ENCODE measurements around the gene SLC30A2.

SLC30A2 gene

GRCh38 chr1:26055041-26055440 is 9.1 kb upstream of the SLC30A2 start:
- H3K9ac ChIP-seq (ENCODE audit: low read depth in 1 of 2, low read length in 2 of 2) = no peak overlapping the region
- H3K36me3 ChIP-seq (ENCODE audit: control insufficient read depth in 2 of 2, insufficient read depth in 2 of 2, low read length in 2 of 2) = no peaks in the 10 kb centered on the region
- H3K27me3 ChIP-seq (ENCODE audit: control insufficient read depth in 2 of 2, insufficient read depth in 2 of 2, low read length in 2 of 2) = peaks cover 7 to 8% of the 10 kb centered on the region in 2 donors
- no peak overlapping the region for H3K4me3 ChIP-seq (ENCODE audit: low read length in 2 of 2)
- H3K27ac ChIP-seq (ENCODE audit: low read depth in 2 of 2, low read length in 2 of 2) = no peak overlapping the region
- H3K4me1 ChIP-seq (ENCODE audit: control insufficient read depth in 2 of 2, insufficient read depth in 2 of 2, low read length in 2 of 2) = peaks cover 0 to under 1% of the 10 kb centered on the region in 2 donors
- H3K9me3 ChIP-seq (ENCODE audit: control insufficient read depth in 2 of 2, low read length in 2 of 2) = no peaks in the 10 kb centered on the region

GRCh38 chr1:26053718-26054560 is 8.0 kb upstream of the SLC30A2 start:
- peaks cover 4 to 8% of the 10 kb centered on the region in 2 donors for H3K27me3 ChIP-seq (ENCODE audit: control insufficient read depth in 2 of 2, insufficient read depth in 2 of 2, low read length in 2 of 2)
- no peak overlapping the region for H3K4me3 ChIP-seq (ENCODE audit: low read length in 2 of 2)
- no peak overlapping the region for H3K27ac ChIP-seq (ENCODE audit: low read depth in 2 of 2, low read length in 2 of 2)
- no peak overlapping the region for H3K9ac ChIP-seq (ENCODE audit: low read depth in 1 of 2, low read length in 2 of 2)
- peaks cover 8 to 9% of the 10 kb centered on the region in 2 donors for H3K4me1 ChIP-seq (ENCODE audit: control insufficient read depth in 2 of 2, insufficient read depth in 2 of 2, low read length in 2 of 2)
- H3K9me3 ChIP-seq (ENCODE audit: control insufficient read depth in 2 of 2, low read length in 2 of 2) = no peaks in the 10 kb centered on the region
- no peaks in the 10 kb centered on the region for H3K36me3 ChIP-seq (ENCODE audit: control insufficient read depth in 2 of 2, insufficient read depth in 2 of 2, low read length in 2 of 2)

- H3K27me3 ChIP-seq (ENCODE audit: control insufficient read depth in 2 of 2, insufficient read depth in 2 of 2, low read length in 2 of 2) = peaks cover 19 to 23% of the 10 kb centered on the region in 2 donors
- no peak overlapping the region for H3K9ac ChIP-seq (ENCODE audit: low read depth in 1 of 2, low read length in 2 of 2)
- no peaks in the 10 kb centered on the region for H3K36me3 ChIP-seq (ENCODE audit: control insufficient read depth in 2 of 2, insufficient read depth in 2 of 2, low read length in 2 of 2)
- no peak overlapping the region for H3K4me3 ChIP-seq (ENCODE audit: low read length in 2 of 2)
- H3K4me1 ChIP-seq (ENCODE audit: control insufficient read depth in 2 of 2, insufficient read depth in 2 of 2, low read length in 2 of 2) = peaks cover 8 to 11% of the 10 kb centered on the region in 2 donors
- no peak overlapping the region for H3K27ac ChIP-seq (ENCODE audit: low read depth in 2 of 2, low read length in 2 of 2)
- H3K9me3 ChIP-seq (ENCODE audit: control insufficient read depth in 2 of 2, low read length in 2 of 2) = no peaks in the 10 kb centered on the region
These were observed 4.3 kb upstream of the SLC30A2 start for GRCh38 chr1:26050248-26050640.

GRCh38 chr1:26049531-26050247 is 3.8 kb upstream of the SLC30A2 start:
- H3K27ac ChIP-seq (ENCODE audit: low read depth in 2 of 2, low read length in 2 of 2) = no peak overlapping the region
- H3K27me3 ChIP-seq (ENCODE audit: control insufficient read depth in 2 of 2, insufficient read depth in 2 of 2, low read length in 2 of 2) = peaks cover 25 to 28% of the 10 kb centered on the region in 2 donors
- H3K4me3 ChIP-seq (ENCODE audit: low read length in 2 of 2) = no peak overlapping the region

GRCh38 chr1:26047278-26047874 is 1.5 kb upstream of the SLC30A2 start:
- H3K36me3 ChIP-seq (ENCODE audit: control insufficient read depth in 2 of 2, insufficient read depth in 2 of 2, low read length in 2 of 2) = no peaks in the 10 kb centered on the region
- H3K27ac ChIP-seq (ENCODE audit: low read depth in 2 of 2, low read length in 2 of 2) = no peak overlapping the region
- no peak overlapping the region for H3K4me3 ChIP-seq (ENCODE audit: low read length in 2 of 2)
- peaks cover 35 to 36% of the 10 kb centered on the region in 2 donors for H3K27me3 ChIP-seq (ENCODE audit: control insufficient read depth in 2 of 2, insufficient read depth in 2 of 2, low read length in 2 of 2)
- no peak overlapping the region for H3K9ac ChIP-seq (ENCODE audit: low read depth in 1 of 2, low read length in 2 of 2)
- H3K9me3 ChIP-seq (ENCODE audit: control insufficient read depth in 2 of 2, low read length in 2 of 2) = no peaks in the 10 kb centered on the region
- H3K4me1 ChIP-seq (ENCODE audit: control insufficient read depth in 2 of 2, insufficient read depth in 2 of 2, low read length in 2 of 2) = peaks cover 8 to 11% of the 10 kb centered on the region in 2 donors

More at GRCh38 chr1:26049531-26050247, 3.8 kb upstream of the SLC30A2 start:
- Histone ChIP-seq H3K9me3 (ENCODE audit: control insufficient read depth in 2 of 2, low read length in 2 of 2) (no peaks in the 10 kb centered on the region), H3K36me3 (ENCODE audit: control insufficient read depth in 2 of 2, insufficient read depth in 2 of 2, low read length in 2 of 2) (no peaks in the 10 kb centered on the region), H3K9ac (ENCODE audit: low read depth in 1 of 2, low read length in 2 of 2) (no peak overlapping the region), H3K4me1 (ENCODE audit: control insufficient read depth in 2 of 2, insufficient read depth in 2 of 2, low read length in 2 of 2) (peaks cover 8 to 11% of the 10 kb centered on the region in 2 donors)

- peaks cover 8 to 11% of the 10 kb centered on the region in 2 donors for H3K4me1 ChIP-seq (ENCODE audit: control insufficient read depth in 2 of 2, insufficient read depth in 2 of 2, low read length in 2 of 2)
- no peaks in the 10 kb centered on the region for H3K9me3 ChIP-seq (ENCODE audit: control insufficient read depth in 2 of 2, low read length in 2 of 2)
- no peak overlapping the region for H3K9ac ChIP-seq (ENCODE audit: low read depth in 1 of 2, low read length in 2 of 2)
- peaks cover 35 to 36% of the 10 kb centered on the region in 2 donors for H3K27me3 ChIP-seq (ENCODE audit: control insufficient read depth in 2 of 2, insufficient read depth in 2 of 2, low read length in 2 of 2)
- no peaks in the 10 kb centered on the region for H3K36me3 ChIP-seq (ENCODE audit: control insufficient read depth in 2 of 2, insufficient read depth in 2 of 2, low read length in 2 of 2)
- no peak overlapping the region for H3K27ac ChIP-seq (ENCODE audit: low read depth in 2 of 2, low read length in 2 of 2)
- peak overlapping the region in 1 of 2 donors; percentile 15 for H3K4me3 ChIP-seq (ENCODE audit: low read length in 2 of 2)
These were observed 553 bp upstream of the SLC30A2 start for GRCh38 chr1:26046246-26047095.

GRCh38 chr1:26044971-26045721 is 772 bp downstream of the SLC30A2 start:
- H3K27ac ChIP-seq (ENCODE audit: low read depth in 2 of 2, low read length in 2 of 2) = no peak overlapping the region
- H3K9ac ChIP-seq (ENCODE audit: low read depth in 1 of 2, low read length in 2 of 2) = no peak overlapping the region
- H3K36me3 ChIP-seq (ENCODE audit: control insufficient read depth in 2 of 2, insufficient read depth in 2 of 2, low read length in 2 of 2) = no peaks in the 10 kb centered on the region
- no peak overlapping the region for H3K4me3 ChIP-seq (ENCODE audit: low read length in 2 of 2)
- peaks cover 8 to 11% of the 10 kb centered on the region in 2 donors for H3K4me1 ChIP-seq (ENCODE audit: control insufficient read depth in 2 of 2, insufficient read depth in 2 of 2, low read length in 2 of 2)
- peaks cover 31 to 36% of the 10 kb centered on the region in 2 donors for H3K27me3 ChIP-seq (ENCODE audit: control insufficient read depth in 2 of 2, insufficient read depth in 2 of 2, low read length in 2 of 2)
- no peaks in the 10 kb centered on the region for H3K9me3 ChIP-seq (ENCODE audit: control insufficient read depth in 2 of 2, low read length in 2 of 2)

GRCh38 chr1:26044414-26044813 is 1.5 kb downstream of the SLC30A2 start:
- Histone ChIP-seq H3K36me3 (ENCODE audit: control insufficient read depth in 2 of 2, insufficient read depth in 2 of 2, low read length in 2 of 2) (no peaks in the 10 kb centered on the region), H3K9me3 (ENCODE audit: control insufficient read depth in 2 of 2, low read length in 2 of 2) (no peaks in the 10 kb centered on the region), H3K9ac (ENCODE audit: low read depth in 1 of 2, low read length in 2 of 2) (no peak overlapping the region), H3K27me3 (ENCODE audit: control insufficient read depth in 2 of 2, insufficient read depth in 2 of 2, low read length in 2 of 2) (peaks cover 31 to 36% of the 10 kb centered on the region in 2 donors), H3K27ac (ENCODE audit: low read depth in 2 of 2, low read length in 2 of 2) (no peak overlapping the region), H3K4me1 (ENCODE audit: control insufficient read depth in 2 of 2, insufficient read depth in 2 of 2, low read length in 2 of 2) (peaks cover 4 to 6% of the 10 kb centered on the region in 2 donors), H3K4me3 (ENCODE audit: low read length in 2 of 2) (no peak overlapping the region)

- Histone ChIP-seq H3K36me3 (ENCODE audit: control insufficient read depth in 2 of 2, insufficient read depth in 2 of 2, low read length in 2 of 2) (no peaks in the 10 kb centered on the region), H3K4me3 (ENCODE audit: low read length in 2 of 2) (no peak overlapping the region), H3K9me3 (ENCODE audit: control insufficient read depth in 2 of 2, low read length in 2 of 2) (no peaks in the 10 kb centered on the region), H3K27me3 (ENCODE audit: control insufficient read depth in 2 of 2, insufficient read depth in 2 of 2, low read length in 2 of 2) (peaks cover 31 to 36% of the 10 kb centered on the region in 2 donors), H3K27ac (ENCODE audit: low read depth in 2 of 2, low read length in 2 of 2) (no peak overlapping the region), H3K4me1 (ENCODE audit: control insufficient read depth in 2 of 2, insufficient read depth in 2 of 2, low read length in 2 of 2) (peaks cover 0 to 2% of the 10 kb centered on the region in 2 donors), H3K9ac (ENCODE audit: low read depth in 1 of 2, low read length in 2 of 2) (no peak overlapping the region)
These were observed 2.2 kb downstream of the SLC30A2 start for GRCh38 chr1:26043765-26044164.
